C4-2B (cell line): ENCODE measurements around the gene TUB.

Experiments
- ZFX ChIP-seq: fragments of 450-650 bp; IDR thresholded peaks from 2 replicates; pipeline ENCODE4 v1.6.1; 2017
- TF ChIP-seq, protein P1 (sequence below): fragments of 450-650 bp; conservative IDR thresholded peaks from 2 replicates; pipeline ENCODE4 v1.5.1; 2017; ENCODE audit warnings: mild to moderate bottlenecking

DNA sequence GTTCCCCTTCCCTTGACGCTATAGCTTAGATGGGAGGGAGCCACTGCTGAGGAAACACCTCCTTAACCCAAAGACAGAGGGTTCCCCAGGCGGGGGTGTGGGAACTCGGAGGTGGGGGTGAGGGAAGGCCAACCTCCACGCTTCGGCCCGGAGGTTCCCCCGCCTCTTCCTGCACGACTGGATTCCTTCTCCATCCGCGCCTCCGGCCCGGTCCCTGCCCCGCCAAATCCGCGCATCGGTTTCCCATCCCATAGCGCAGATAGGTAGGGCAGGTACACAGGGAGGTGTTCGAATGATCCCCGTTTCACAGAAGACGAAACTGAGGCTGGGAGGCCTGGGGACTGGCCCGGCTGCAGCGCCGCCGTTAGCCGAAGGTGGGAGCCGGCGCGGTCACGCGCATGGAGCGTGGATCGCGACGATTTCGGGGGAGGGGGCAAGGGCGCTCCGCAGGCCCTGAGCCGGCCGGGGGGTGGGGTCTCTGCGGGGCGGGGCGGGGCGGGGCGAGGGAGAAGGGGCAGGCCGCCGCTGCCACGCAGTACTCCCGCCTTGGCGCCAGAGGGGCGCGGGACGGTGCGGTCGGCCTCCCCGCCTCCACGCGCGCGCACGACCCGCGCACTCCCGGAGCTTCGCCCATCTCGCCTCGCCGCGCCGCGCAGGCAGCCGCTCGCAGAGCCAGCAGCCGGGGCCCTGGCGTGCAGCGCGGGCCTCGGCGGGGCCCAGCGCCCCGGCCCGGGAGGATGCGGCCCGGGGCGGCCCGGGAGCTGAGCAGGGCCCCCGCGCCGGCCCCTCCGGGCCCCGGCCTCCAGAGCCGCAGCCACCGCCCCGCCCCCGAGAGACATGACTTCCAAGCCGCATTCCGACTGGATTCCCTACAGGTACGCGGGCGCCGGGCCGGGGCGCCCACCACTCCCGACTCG, at the start of gene TUB:
- TF ChIP-seq, protein P1, sequence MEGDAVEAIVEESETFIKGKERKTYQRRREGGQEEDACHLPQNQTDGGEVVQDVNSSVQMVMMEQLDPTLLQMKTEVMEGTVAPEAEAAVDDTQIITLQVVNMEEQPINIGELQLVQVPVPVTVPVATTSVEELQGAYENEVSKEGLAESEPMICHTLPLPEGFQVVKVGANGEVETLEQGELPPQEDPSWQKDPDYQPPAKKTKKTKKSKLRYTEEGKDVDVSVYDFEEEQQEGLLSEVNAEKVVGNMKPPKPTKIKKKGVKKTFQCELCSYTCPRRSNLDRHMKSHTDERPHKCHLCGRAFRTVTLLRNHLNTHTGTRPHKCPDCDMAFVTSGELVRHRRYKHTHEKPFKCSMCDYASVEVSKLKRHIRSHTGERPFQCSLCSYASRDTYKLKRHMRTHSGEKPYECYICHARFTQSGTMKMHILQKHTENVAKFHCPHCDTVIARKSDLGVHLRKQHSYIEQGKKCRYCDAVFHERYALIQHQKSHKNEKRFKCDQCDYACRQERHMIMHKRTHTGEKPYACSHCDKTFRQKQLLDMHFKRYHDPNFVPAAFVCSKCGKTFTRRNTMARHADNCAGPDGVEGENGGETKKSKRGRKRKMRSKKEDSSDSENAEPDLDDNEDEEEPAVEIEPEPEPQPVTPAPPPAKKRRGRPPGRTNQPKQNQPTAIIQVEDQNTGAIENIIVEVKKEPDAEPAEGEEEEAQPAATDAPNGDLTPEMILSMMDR = no peak; the same call in 1 of the 2 replicates
- peak; percentile 76; the same call in 1 of the 2 replicates for TF ChIP-seq ZFX
